HG03045 (cell line): ENCODE data around the gene ENDOV.
A peak's percentile ranks its signal among the peaks of the same experiment; 100 is the strongest.

Experiments used
- ATAC-seq: cut with Tn5 transposase; IDR thresholded peaks from one replicate; pipeline ENCODE4 v1.9.1; 2021; ENCODE audit warnings: mild to moderate bottlenecking, moderate library complexity; ENCODE audit not compliant: unreplicated experiment

Gene ENDOV

GRCh38 chr17:80447790-80448189 lies 32.8 kb downstream of the ENDOV start:
- ATAC-seq = no peak

DNA sequence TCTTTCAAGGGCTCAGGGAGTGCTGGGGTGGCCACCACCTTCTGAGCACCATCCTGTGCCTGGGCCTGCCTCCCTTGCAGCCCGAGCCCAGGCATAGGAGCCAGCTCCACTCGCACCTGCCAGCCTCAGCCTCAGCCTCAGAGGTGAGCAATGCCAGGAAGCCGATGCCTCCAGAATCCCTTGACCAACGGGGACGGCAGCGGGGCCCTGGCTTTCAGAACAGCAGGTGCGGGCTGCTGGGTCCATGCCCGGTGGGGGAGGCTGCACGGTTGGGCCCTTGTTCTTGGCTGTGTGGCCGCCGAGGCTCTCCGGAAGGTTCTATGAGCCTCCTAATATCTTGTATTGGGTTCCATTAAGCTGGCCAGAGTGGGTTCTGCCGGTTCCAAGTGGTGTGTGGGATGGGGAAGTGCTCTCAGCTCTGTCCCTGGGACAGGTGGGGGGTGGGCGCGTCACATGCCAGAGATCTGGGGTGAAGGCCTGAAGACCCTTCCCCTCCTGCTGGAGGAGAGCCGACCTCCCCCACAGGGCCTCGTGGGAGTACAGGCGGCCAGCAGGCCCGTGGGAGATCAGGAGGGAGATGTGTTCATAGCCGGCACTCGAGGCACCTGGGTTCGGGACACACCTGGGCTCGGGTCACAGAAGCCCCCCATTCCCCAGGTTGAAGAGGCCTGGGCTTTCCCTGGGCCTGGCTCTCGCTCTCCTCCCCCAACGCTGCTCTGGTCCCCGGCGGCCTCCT lies 34.4 kb downstream of the ENDOV start:
- ATAC-seq = no peak

GRCh38 chr17:80449930-80450576 lies 35.1 kb downstream of the ENDOV start:
- no peak for ATAC-seq

GRCh38 chr17:80451104-80451775 lies 36.3 kb downstream of the ENDOV start:
- ATAC-seq = no peak

- ATAC-seq = no peak
Observed at GRCh38 chr17:80452173-80452915, 37.4 kb downstream of the ENDOV start.

- no peak for ATAC-seq
Observed at GRCh38 chr17:80453126-80453997, 38.4 kb downstream of the ENDOV start.

- no peak for ATAC-seq
Observed at GRCh38 chr17:80453998-80454556, 39.1 kb downstream of the ENDOV start.

DNA sequence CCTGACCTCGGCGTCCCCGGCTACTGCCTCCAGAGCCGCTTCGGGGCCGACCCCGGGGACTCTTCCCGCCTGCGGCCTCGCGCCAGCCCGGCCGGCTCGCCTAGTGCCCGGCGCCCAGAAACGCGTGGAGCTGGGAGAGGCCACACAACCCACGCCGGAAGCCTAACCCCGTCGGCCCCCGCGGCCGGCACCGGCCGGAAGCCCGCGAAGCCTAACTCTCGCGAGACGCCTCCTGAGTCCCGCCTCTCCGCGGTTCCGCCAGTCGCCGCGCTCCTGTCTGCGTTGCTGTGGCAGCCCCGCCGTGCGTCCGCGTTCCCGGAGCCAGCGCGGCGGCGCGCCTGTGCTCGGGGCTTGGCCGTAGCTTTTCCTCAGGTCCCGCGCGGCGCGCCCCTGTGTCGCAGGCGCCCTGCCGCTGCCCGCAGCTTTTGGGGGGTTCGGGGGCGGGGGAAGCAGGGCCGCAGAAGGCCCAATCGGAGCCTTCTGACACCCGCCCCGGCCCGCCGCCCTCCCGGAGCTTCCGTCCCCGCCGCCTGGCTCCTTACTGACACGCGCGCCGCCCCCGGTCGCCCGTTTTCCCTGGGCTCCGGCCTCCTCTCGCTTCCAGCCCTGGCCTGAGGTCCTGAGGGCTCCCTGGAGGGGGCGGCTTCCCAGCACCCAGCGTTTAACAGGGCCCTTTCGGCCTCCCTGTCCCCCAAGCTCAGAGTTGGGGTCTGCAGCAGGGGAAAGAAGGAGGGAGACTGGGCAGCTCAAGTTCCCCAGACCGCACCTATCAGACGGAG lies 39.8 kb downstream of the ENDOV start:
- ATAC-seq = peak; percentile 80

GRCh38 chr17:80455336-80455710 lies 40.4 kb downstream of the ENDOV start:
- peak; percentile 30 for ATAC-seq

DNA sequence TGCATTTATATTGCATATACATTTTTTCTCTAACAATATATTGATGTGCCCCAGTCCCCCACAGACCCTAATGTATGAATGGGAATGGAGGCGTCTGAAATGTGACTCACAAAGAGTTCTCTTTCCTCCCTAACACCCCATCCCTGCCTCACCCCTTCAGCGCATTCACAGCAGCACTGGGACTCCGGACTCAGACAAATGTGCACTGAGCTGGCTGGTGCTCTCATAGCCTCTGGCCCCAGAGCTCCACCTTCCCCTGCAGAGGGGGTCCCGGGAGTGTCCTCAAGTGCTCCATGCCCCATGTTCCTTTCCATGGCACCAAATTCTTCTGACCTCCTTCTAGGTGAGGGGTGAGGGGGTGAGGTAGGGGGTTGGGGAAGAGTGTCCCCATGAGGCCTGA lies 40.8 kb downstream of the ENDOV start:
- ATAC-seq = no peak

- ATAC-seq = no peak
Observed at GRCh38 chr17:80456465-80457235, 41.7 kb downstream of the ENDOV start.

DNA sequence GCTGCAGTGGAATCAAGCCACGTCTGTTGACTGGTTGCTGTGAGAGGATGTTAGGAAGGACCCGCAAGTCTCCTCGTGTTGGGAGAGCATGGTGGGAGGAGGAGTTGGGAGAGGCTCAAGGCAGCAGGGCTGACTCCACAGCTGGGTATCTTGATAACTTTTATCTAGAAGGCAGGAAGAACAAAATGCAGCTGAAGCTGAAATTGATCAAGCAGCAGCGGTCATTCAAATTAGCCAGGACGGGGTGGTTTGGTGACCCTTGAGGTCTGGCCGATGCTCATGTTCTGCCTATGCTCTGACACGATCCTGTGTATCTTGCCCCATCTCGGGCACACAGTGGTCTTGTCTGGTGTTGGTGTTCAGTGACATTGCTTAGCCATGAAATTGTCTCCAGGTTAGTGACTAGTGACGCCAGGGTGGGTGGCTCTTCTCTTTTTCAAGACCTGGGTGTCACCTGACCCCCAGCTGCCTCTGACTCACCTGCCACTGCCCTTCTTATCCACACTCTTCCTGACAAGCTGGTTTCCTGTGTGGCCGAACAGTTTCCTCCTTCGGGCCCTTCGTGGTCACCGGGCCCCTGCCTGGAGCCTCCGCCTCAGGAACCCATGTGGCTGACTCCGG lies 42.4 kb downstream of the ENDOV start:
- ATAC-seq = no peak

- no peak for ATAC-seq
Observed at GRCh38 chr17:80458016-80458415, 43.0 kb downstream of the ENDOV start.

DNA sequence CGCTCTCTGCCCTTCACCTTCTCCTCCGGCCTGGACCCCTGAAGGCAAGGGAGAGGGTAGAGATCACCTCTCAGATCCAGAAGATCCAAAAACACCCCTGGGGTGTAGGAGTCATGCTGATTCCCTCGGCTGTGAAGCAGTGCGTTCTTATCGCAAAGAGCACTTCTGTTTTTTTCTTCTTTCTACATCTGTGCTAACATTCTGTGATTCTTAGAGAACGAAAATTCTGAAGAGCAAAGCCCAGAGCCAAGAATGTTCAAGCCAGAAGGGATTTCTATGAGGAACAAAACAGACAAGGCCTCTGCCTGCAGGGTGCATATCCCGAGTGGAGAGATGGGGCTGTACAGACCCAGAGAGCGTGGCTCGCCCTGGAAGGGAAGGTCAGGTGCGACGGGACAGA lies 44.3 kb downstream of the ENDOV start:
- ATAC-seq = no peak

DNA sequence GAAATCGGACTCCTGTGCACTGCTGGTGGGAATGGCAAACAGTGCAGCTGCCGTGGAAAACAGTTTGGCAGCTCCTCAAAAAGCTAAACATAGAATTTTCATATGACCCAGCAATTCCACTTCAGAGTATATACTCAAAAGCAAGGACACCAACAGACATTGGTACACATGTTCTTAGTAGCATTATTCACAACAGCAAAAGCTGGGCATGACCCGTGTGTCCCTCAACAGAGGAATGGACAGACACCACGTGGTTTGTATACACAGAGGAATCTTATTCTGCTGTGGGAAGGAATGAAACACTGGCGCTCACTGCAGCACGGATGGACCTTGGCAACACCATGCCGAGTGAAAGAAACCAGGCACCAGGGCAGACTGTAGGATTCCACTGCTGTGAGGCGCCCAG lies 45.5 kb downstream of the ENDOV start:
- ATAC-seq = no peak

DNA sequence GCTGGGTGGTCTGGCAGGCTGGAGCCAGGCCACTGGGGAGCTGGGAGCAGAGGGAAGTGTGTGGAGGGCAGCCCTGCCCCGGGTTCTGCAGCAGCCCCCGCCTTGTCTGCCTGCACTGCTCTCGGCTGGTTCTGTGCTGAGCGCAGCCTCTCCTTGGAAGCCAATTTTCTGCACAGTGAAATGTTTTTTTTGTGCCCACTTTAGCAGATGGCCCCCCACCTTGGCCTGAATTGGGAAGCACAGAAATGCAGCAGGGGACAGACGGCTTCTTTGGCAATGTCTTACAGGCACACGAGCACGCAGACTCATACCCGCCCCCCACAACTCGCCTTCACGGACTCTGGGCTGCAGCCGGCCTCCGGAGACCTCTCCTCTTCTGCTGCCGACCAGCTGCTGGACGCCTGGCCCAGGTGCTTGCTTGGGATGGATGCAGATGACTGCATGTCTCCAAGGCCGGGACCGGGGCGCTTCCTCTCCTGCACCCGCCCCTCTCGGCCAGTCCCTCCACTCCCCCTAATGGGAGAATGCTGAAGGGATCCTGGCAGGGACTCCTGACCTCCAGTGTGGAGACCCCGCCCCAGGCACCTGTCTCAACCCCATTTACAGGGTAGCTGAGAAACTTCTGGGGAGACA lies 46.7 kb downstream of the ENDOV start:
- no peak for ATAC-seq

GRCh38 chr17:80463784-80464400 lies 48.9 kb downstream of the ENDOV start:
- ATAC-seq = no peak
